DND-41 (cell line): ENCODE measurements around the gene LMF1.

Experiments
- ATAC-seq: fragments of 200-7000 bp; cut with Tn5 transposase; 3 replicates; pipeline ENCODE4 v1.9.1; 2021; ENCODE audit warnings: low read depth; ENCODE audit not compliant: insufficient read depth
- DNase-seq: peaks from one replicate; pipeline ENCODE4 v3.0.0-alpha.2; 2020
- H2AFZ ChIP-seq: 2 replicates; pipeline ENCODE4 v1.6.0; 2012; ENCODE audit warnings: low read depth, low read length
- H3K27ac ChIP-seq: 2 replicates; pipeline ENCODE4 v1.5.1; 2012; ENCODE audit warnings: low read length, inconsistent platforms
- H3K27me3 ChIP-seq: fragments of 200-600 bp; sonication (generic); 2 replicates; pipeline ENCODE4 v1.6.0; 2012; ENCODE audit warnings: low read length, mild to moderate bottlenecking, inconsistent platforms; ENCODE audit not compliant: insufficient read depth, poor library complexity
- H3K36me3 ChIP-seq: 2 replicates; pipeline ENCODE4 v1.5.1; 2012; ENCODE audit warnings: low read length, inconsistent platforms; ENCODE audit not compliant: insufficient read depth
- H3K4me1 ChIP-seq: 2 replicates; pipeline ENCODE4 v1.5.1; 2012; ENCODE audit warnings: mild to moderate bottlenecking, low read length; ENCODE audit not compliant: insufficient read depth
- H3K4me2 ChIP-seq: 2 replicates; pipeline ENCODE4 v1.6.0; 2012; ENCODE audit warnings: mild to moderate bottlenecking, moderate library complexity, low read length, inconsistent platforms; ENCODE audit not compliant: insufficient read depth
- H3K4me3 ChIP-seq, 2 experiments: fragments of 200-600 bp in 1 of 2; shearing (Covaris generic) in 1 of 2; 2 replicates each; pipeline ENCODE4 v1.5.1; 2012 to 2016; ENCODE audit warnings: inconsistent platforms in 2 of 2, low read length in 2 of 2, mild to moderate bottlenecking in 2 of 2, low read depth in 1 of 2, moderate library complexity in 1 of 2
- H3K79me2 ChIP-seq: 2 replicates; pipeline ENCODE4 v1.6.0; 2012; ENCODE audit warnings: low read length, inconsistent platforms; ENCODE audit not compliant: insufficient read depth
- H3K9ac ChIP-seq: 2 replicates; pipeline ENCODE4 v1.6.0; 2012; ENCODE audit warnings: low read depth, mild to moderate bottlenecking, inconsistent platforms, low read length, moderate library complexity
- H3K9me3 ChIP-seq: 2 replicates; pipeline ENCODE4 v1.5.1; 2012; ENCODE audit warnings: low read length, moderate library complexity, mild to moderate bottlenecking, inconsistent platforms; ENCODE audit not compliant: insufficient read depth, severe bottlenecking
- H4K20me1 ChIP-seq: 2 replicates; pipeline ENCODE4 v1.6.0; 2012; ENCODE audit warnings: low read length; ENCODE audit not compliant: insufficient read depth
- EZH2 ChIP-seq: IDR thresholded peaks from 3 replicates; pipeline ENCODE4 v1.6.1; 2012; ENCODE audit warnings: borderline replicate concordance, low read depth, mild to moderate bottlenecking, moderate library complexity, low read length, inconsistent platforms; ENCODE audit not compliant: severe bottlenecking
- TF ChIP-seq, protein P1 (sequence below): IDR thresholded peaks from 2 replicates; pipeline ENCODE4 v1.5.1; 2012; ENCODE audit warnings: borderline replicate concordance, low read length, moderate library complexity, mild to moderate bottlenecking; ENCODE audit not compliant: poor library complexity, severe bottlenecking; ENCODE audit errors: extremely low read depth

Gene LMF1

DNA sequence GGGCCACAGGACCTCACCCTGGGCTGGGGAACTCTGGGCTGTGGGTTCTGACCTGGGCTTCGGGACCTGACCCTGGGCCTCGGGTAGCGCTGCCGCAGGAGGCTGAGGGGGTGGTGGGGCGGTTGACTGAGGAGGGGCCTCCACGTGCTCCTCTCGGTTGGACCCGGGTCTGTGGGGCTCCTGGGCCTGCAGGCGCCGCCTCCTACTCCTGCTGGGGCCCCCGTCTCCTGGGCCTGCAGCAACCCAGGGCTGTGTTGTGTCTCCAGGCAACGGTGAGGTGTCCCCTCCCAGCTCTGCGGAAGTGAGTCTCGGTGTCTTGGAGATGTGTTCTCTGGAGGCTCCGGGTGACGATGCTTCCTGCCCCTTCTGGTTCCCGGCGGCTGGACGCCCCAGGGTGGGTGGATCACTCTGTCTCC is 128.7 kb downstream of the LMF1 start:
- Histone ChIP-seq H3K27ac (no peak overlapping the region), H3K4me3 (no peak overlapping the region), H2AFZ (no peak overlapping the region), H3K79me2 (no peaks in the 10 kb centered on the region), H3K4me2 (no peak overlapping the region), H3K4me1 (no peaks in the 10 kb centered on the region), H3K9ac (no peak overlapping the region), H3K27me3 (no peaks in the 10 kb centered on the region), H3K9me3 (no peaks in the 10 kb centered on the region), H4K20me1 (no peaks in the 10 kb centered on the region), H3K36me3 (no peaks in the 10 kb centered on the region)
- no peak for DNase-seq
- TF ChIP-seq, protein P1, sequence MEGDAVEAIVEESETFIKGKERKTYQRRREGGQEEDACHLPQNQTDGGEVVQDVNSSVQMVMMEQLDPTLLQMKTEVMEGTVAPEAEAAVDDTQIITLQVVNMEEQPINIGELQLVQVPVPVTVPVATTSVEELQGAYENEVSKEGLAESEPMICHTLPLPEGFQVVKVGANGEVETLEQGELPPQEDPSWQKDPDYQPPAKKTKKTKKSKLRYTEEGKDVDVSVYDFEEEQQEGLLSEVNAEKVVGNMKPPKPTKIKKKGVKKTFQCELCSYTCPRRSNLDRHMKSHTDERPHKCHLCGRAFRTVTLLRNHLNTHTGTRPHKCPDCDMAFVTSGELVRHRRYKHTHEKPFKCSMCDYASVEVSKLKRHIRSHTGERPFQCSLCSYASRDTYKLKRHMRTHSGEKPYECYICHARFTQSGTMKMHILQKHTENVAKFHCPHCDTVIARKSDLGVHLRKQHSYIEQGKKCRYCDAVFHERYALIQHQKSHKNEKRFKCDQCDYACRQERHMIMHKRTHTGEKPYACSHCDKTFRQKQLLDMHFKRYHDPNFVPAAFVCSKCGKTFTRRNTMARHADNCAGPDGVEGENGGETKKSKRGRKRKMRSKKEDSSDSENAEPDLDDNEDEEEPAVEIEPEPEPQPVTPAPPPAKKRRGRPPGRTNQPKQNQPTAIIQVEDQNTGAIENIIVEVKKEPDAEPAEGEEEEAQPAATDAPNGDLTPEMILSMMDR: no peak
- TF ChIP-seq EZH2: no peak
- ATAC-seq: no peak

DNA sequence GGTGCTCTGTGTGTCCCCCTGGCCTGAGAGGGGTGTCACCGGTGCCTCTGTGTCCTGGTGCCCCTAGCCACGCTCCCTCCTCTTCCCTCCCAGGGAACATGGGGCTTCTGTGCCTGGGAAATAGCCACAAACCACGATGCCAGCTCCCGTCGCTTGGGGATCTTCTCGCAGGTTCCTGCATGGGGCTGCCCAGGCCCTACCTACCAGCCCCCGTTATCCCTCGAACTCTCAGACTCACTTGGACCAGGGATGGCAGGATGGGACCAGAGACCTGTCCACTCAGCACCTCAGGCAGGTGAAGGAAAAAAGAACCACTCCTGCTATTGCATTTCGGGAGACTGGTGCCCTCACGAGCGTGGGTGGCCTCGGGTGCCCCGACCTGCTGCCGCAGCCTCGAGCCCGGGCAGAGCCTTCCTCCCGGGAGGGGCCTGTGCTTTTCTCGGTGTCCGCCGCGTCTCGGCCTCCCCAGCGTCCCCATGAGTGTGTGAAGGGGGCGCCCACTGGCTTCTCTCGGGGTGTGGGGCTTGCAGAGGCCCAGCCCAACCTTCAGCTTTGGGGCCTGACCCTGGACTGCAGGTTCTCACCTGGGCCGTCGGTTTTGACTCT is 129.2 kb downstream of the LMF1 start:
- no peak for TF ChIP-seq EZH2
- TF ChIP-seq, protein P1: no peak
- Histone ChIP-seq H3K4me1 (no peaks in the 10 kb centered on the region), H3K79me2 (no peaks in the 10 kb centered on the region), H3K9ac (no peak overlapping the region), H3K36me3 (no peaks in the 10 kb centered on the region), H3K27ac (no peak overlapping the region), H4K20me1 (no peaks in the 10 kb centered on the region), H2AFZ (no peak overlapping the region), H3K4me2 (no peak overlapping the region), H3K27me3 (no peaks in the 10 kb centered on the region), H3K4me3 (no peak overlapping the region), H3K9me3 (peaks cover 4% of the 10 kb centered on the region)
- no peak for ATAC-seq
- no peak for DNase-seq

DNA sequence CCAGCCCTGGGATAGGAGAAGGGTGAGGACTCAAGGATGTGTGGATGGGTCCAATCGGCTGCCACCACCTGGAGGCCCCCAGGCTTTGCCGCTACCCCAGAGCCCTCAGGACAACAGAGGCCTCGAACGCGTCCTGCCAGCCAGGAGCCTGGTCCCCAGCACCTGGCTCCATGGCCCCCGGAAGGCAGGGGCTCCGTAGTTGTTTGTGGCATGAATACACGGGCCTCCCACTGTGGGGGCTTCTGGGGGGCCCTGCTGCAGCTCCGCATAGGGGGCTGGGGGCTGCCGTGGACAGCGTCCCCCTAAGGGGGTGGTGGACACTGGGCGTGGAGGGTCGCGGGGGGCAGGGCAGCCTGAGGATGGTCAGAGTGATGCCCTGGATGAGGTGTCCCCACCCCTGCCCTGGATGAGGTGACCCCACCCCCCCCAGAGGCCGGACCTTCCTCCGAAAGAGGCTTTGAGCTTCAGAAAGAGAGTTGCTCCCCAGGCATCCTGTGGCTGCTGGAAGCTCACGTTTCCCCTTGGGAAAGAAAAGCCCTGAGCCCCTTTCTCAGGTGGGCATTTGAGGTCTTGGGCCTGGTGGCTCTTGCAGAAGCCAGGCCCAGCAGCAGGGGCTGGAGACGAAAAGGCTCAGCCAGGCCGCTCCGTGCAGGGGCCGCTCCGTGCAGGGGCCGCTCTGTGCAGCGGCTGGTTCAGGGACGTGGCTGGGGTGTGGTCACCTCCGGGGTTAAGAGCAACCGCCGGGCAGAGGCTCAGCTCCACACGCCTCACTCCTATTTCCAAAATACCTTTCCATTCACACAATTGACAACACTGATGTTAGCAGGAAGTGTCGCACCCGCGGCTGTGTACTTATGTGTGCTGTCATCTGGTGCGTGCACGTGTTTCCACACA is 130.0 kb downstream of the LMF1 start:
- H4K20me1 ChIP-seq: no peaks in the 10 kb centered on the region
- TF ChIP-seq, protein P1: no peak
- TF ChIP-seq EZH2: no peak
- DNase-seq (no peak), ATAC-seq (no peak)
- no peak overlapping the region for H3K9ac ChIP-seq
- H2AFZ ChIP-seq: no peak overlapping the region
- no peak overlapping the region for H3K4me3 ChIP-seq
- H3K9me3 ChIP-seq: peaks cover 11% of the 10 kb centered on the region
- H3K27me3 ChIP-seq: no peaks in the 10 kb centered on the region
- no peak overlapping the region for H3K4me2 ChIP-seq
- H3K79me2 ChIP-seq: no peaks in the 10 kb centered on the region
- H3K4me1 ChIP-seq: no peaks in the 10 kb centered on the region
- no peaks in the 10 kb centered on the region for H3K36me3 ChIP-seq
- H3K27ac ChIP-seq: no peak overlapping the region
